Uterine smooth muscle cell (primary cell): Measurements from ENCODE around the gene RTN4RL2. TPM values are rescaled to one million over a fixed set of nuclear protein-coding genes. Genes with fewer than 3 reads are reported as not detected.

Experiments used
- total RNA-seq: library from RNA; depleted of rRNA; stranded (reverse); fragments of >200 nt; gene quantifications from 2 replicates; pipeline ENCODE4 v1.2.3, GENCODE V29; 2014

RTN4RL2 gene
- total RNA-seq: under 0.01 and 0.25 TPM in 2 replicates

GRCh38 chr11:57460022-57460757 lies at the start of gene RTN4RL2:
Gene RTN4RL2 (plus strand): TSS chr11:57460528. CDS start chr11:57460866, 338 bp downstream.

GRCh38 chr11:57426929-57427726 lies 33.2 kb upstream of the RTN4RL2 start, which contains the start of gene SLC43A3:
Gene SLC43A3 (minus strand): TSS chr11:57427121. CDS start chr11:57426172, 949 bp downstream.

GRCh38 chr11:57515332-57516060 lies 55.2 kb downstream of the RTN4RL2 start, which contains the start of gene SLC43A1:
Gene SLC43A1 (minus strand): TSS chr11:57515702. CDS start chr11:57514111, 1,591 bp downstream.

Other genes with a start within 250 kb of the RTN4RL2 start
- gene APLNR, start 223.3 kb upstream of the RTN4RL2 start, total RNA-seq: not detected in 2 replicates
- gene TNKS1BP1, start 135.6 kb upstream of the RTN4RL2 start, total RNA-seq: 90.4 and 93.2 TPM in 2 replicates
- 79.5 and 155 TPM in 2 replicates for gene SSRP1, start 124.6 kb upstream of the RTN4RL2 start, total RNA-seq
- not detected in 2 replicates for gene P2RX3, start 122.2 kb upstream of the RTN4RL2 start, total RNA-seq
- not detected in 2 replicates for gene PRG3, start 79.4 kb upstream of the RTN4RL2 start, total RNA-seq
- 0.11 and 0.37 TPM in 2 replicates for gene PRG2, start 69.9 kb upstream of the RTN4RL2 start, total RNA-seq
- gene SLC43A3, start 33.4 kb upstream of the RTN4RL2 start, total RNA-seq: 85.2 and 98.7 TPM in 2 replicates
- gene SLC43A1, start 55.2 kb downstream of the RTN4RL2 start, total RNA-seq: 18.0 and 22.5 TPM in 2 replicates
- 47.5 and 65.8 TPM in 2 replicates for gene TIMM10, start 70.2 kb downstream of the RTN4RL2 start, total RNA-seq
- gene SMTNL1, start 77.1 kb downstream of the RTN4RL2 start, total RNA-seq: not detected in 2 replicates
- 36.4 and 50.7 TPM in 2 replicates for gene UBE2L6, start 107.1 kb downstream of the RTN4RL2 start, total RNA-seq
- 4.3 and 9.6 TPM in 2 replicates for gene SERPING1, start 137.2 kb downstream of the RTN4RL2 start, total RNA-seq
- gene YPEL4, start 189.4 kb downstream of the RTN4RL2 start, total RNA-seq: 0.66 and 1.6 TPM in 2 replicates
- gene CLP1, start 197.2 kb downstream of the RTN4RL2 start, total RNA-seq: 16.4 and 21.9 TPM in 2 replicates
- gene ZDHHC5, start 207.6 kb downstream of the RTN4RL2 start, total RNA-seq: 26.9 and 29.2 TPM in 2 replicates